SHP77 (cell line): ENCODE results near the gene CDH13.

ENCODE experiments used
- DNase-seq, 2 experiments: peaks; one replicate each; lab custom pipeline; 2025; lab: John Stamatoyannopoulos, UW

CDH13 gene

GRCh38 chr16:82748026-82748425 lies 121.3 kb downstream of the CDH13 start:
- DNase-seq: no peak

DNA sequence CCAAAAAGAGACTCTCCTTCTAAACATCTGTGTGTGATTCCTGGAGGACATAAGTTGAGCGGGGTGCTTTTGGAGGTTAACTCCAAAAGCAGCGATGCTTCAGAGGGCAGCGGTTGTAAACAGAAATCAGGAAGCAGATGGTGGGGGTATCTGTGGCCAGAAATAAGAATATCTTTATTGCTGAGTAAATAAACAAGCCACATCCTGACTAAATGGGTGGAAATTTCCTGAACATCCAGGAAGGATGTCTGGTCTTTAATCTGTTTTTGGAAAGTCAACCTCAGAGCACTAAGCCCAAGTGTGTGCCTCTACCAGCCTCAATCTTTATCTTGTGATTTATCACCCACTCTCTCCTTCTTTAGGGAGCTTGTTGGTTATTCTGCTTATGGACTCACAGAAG lies 123.3 kb downstream of the CDH13 start:
- DNase-seq: no peak

- DNase-seq: no peak
Observed at GRCh38 chr16:82751020-82751419, 124.3 kb downstream of the CDH13 start.

DNA sequence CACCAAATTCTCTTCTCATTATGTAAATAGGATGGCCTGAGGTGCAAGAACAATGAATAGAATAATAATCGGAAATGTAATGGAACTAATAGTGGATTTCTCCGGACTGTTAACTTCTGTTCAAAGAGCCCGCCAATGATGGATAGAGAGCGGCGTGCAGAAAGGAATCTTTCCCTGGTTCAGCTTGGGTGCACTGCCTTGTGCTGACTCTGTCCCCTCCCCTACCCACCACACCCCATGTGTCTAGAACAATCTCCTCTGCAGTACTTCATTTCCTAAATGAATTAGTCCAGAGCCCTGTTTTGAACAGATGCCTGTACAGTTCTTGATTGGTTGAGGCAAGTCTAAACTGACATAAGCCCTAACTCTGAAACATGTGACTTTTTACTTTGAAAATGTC lies 125.4 kb downstream of the CDH13 start:
- no peak for DNase-seq

GRCh38 chr16:82753821-82754220 lies 127.1 kb downstream of the CDH13 start:
- DNase-seq: no peak

DNA sequence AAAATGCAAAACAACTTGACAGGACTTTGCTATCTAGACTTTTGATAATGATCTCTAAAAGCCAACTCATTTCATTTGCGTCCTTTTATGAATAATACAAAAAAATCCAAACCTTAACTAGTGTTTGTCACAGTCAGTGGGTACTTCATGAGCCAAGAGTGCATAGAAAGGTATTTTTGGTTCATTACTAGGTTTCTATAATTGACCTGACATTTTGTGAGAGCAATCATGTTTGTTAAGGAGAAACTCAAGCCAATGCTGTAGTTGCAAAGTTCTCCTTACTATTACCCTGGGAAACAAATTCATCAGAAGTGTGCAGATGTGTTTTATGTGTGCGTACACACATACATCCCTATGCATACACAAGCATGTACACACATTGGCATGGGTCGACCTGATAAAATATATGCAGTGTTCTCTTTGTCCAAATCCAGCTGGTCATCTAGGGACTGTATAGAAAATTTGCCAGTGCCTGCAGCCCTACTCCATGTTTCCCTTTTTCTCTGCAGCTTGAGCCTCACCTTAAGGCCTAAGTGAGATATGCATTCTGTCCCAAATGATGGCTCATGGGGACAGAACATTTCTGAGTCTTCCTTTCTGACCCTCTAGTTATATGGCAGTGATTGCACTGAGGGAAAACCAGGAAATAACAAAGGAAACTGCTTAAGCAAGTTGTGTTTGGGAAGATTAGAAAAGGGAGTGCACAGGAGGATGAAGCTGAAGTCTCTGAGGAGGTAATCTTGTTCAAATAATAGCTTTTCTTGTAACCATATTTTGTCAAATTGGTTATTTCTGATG lies 128.1 kb downstream of the CDH13 start:
- DNase-seq: no peak

GRCh38 chr16:82755570-82756282 lies 129.0 kb downstream of the CDH13 start:
- no peak for DNase-seq

GRCh38 chr16:82756283-82756599 lies 129.5 kb downstream of the CDH13 start:
- no peak for DNase-seq

DNA sequence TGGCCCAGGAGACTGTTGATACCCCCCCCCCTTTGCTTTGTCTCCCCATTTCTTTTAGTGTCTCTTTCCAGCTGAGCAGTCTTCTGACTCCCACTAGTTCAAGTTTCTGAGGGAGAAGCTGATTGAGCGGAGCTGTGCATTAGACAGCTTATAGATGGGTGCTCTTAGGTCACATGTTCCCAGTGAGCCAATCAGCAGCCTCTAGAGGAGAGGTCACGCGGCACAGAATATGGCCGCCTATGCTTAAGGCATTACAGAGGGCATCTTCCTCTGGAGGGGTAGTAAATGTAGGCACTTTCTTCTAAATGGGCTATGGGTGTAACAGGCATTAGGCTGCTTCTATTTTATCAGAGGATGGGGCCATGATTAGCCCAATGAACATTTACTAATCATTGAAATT lies 131.6 kb downstream of the CDH13 start:
- DNase-seq: no peak

DNA sequence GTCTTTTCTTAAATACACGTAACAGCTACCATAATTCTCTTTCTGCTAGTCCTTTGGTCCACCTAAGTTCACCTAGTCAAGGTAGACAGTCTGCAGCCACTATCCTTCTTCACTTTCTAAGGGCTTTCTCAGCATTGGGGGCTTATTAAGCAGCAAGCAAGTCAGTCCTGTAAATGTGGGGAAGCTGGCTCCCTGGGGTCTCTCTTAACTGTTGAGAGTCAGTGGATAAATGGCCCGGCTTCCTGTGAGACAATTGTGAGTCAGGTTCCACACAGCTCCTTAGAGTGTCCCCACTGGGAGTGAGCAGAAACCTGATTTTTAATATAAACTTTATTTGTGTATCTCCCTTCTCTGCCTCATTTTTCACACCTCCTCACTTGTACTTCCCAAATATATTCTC lies 132.1 kb downstream of the CDH13 start:
- no peak for DNase-seq

DNA sequence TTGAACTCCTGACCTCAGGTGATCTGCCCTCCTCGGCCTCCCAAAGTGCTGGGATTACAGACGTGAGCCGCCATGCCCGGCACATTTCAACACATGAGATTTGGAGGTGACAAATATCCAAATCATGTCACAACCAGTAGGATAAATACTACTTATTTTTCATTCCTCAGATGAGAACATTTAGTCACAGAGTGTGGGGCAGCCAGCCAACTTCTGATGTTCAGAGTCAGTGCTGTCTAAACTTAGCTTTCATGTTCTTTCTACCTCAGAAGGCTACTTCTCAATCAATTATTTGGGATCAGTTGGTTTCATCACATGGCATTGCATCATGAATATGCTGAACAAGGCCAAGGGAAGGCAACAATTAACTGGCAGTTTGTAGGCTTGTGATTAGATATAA lies 134.5 kb downstream of the CDH13 start:
- no peak for DNase-seq

DNA sequence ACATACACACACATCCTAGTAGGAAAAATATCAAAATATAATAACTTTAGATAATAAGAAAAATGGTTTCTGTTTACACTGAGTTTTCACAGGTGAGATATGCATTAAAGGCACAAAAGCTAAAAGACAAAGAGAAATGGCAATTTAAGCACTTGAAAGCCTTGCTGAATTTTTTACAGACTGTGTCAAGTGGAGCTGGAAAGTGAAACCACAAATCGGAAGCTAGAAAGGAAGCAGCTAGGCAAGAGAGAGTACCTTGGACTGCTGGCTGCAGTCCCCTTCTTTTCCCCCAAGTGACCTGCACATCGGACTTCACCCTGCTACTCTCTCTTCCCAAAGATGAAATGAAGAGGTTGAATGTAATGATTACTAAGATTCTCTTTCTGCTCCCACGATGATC lies 135.1 kb downstream of the CDH13 start:
- DNase-seq: no peak

GRCh38 chr16:82763371-82763770 lies 136.6 kb downstream of the CDH13 start:
- DNase-seq: no peak

GRCh38 chr16:82767198-82767597 lies 140.4 kb downstream of the CDH13 start:
- no peak for DNase-seq

- DNase-seq: no peak
Observed at GRCh38 chr16:82767808-82768207, 141.0 kb downstream of the CDH13 start.

DNA sequence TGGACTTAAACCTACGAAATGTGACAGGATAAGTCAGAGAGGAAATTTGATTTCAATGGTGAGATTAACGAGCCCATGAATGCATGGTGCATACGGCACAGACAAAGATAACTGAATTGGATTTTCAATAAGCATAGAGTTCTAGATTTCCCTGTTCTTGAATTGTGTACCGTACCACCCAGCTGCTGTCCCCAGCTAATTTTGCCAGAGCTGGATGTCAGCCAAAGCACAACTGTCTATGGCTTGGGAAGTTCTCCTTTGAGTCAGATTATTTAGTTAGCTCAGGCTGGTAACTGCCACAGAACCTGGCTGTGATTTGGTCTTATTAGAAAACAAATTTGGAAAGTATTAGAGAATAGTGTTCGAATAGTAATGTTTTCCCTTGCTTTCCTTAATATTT lies 143.1 kb downstream of the CDH13 start:
- no peak for DNase-seq

- DNase-seq: no peak
Observed at GRCh38 chr16:82772215-82772614, 145.4 kb downstream of the CDH13 start.

DNA sequence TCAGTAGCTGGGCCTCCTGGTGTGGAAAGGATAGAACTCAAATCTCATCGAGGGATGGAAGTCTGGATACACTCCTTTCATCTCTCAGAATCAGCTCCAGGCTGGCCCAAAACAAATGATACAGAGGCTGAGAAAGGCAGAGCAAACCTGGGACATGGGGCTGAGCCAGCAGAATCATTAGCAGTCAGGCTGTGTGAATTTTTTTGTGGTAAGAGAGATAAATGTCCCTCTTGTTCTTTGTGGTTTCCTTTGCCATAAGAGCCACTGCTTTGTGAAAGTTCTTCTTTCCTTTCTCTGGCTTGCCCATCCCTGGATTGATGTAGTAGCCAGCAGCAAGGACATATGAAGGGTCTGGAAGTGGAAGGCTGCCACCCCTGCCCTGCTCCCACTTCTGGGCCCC lies 146.2 kb downstream of the CDH13 start:
- DNase-seq: no peak

- no peak for DNase-seq
Observed at GRCh38 chr16:82776470-82777146, 149.8 kb downstream of the CDH13 start.

GRCh38 chr16:82782715-82783251 lies 156.0 kb downstream of the CDH13 start:
- DNase-seq: no peak

DNA sequence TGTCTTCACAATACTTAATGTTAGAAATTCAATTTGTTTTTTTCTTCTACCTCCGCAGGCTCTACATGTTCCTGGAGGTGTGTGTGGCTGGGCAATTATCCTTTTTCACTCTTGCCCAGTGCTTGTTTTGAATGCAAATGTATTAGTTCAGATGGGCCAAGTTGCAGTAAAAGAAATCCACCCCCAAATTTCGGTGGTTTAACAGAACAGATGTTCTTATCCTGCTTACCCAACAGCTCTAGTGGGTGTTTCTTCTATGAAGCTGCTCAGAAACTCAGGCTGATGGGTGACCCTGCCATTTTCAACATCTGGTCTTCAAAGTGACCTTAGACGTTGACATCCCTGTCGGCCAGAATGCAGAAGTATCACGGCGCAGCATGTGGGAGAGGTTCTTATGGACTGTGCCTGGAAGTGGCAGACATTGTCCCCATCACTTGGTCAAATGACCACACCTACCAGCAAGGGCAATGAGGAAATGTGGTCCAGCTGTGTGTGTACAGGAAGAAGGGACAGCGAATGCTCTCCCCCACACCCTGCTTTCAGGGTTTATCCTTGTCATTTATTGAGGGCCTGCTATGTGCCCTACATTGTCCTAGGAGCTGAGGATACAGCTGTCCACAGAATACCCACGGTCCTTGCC lies 157.3 kb downstream of the CDH13 start:
- DNase-seq: no peak

DNA sequence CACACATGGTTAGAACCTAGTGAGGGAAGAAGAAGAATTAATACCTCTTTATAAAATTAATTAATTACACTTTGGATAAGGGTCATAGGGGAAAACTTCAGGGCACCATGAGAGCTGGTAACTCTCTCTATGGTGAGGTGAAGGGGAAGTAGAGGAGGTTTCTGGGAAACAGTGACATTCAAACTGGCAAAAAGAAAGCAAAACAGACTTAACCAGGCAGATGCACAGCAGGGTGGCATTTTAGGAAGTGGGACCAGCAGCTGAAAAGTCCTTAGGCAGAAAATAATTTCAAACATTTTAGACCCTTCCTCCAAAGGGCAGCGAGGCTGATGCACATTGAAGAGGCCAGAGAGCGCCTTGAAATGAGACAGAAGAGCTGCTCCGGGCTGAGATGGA lies 157.8 kb downstream of the CDH13 start:
- no peak for DNase-seq

- no peak for DNase-seq
Observed at GRCh38 chr16:82788225-82788624, 161.5 kb downstream of the CDH13 start.
